GM12864 (cell line): ENCODE measurements around the gene CDC14B.

Experiments
- DNase-seq: peaks from one replicate; pipeline ENCODE4 v3.0.0-alpha.2; 2011; ENCODE audit warnings: low read depth
- H3K4me3 ChIP-seq: 2 replicates; pipeline ENCODE4 v1.5.1; 2011; ENCODE audit warnings: mild to moderate bottlenecking, low read depth, low read length, control low read depth
- TF ChIP-seq, protein P1 (sequence below): IDR thresholded peaks from 2 replicates; pipeline ENCODE4 v1.5.1; 2011; ENCODE audit warnings: low read depth, mild to moderate bottlenecking, moderate library complexity, low read length, control low read depth, inconsistent platforms; ENCODE audit errors: missing control alignments

CDC14B gene

DNA sequence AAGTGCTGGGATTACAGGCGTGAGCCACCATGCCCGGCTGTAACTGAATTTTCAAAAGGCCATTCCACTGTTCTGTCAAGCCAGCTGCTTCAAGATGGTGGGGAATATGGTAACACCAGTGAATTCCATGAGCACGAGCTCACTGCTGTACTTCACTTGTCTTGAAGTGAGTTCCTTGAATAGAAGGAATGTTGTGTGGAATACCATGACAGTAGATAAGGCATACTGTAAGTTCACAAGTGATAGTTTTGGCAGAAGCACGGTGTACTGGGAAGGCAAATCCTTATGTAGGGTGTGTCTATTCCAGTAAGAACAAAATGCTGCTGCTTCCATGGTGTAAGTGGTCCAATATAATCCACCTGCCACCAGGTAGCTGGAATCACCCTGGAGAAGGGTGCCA is 42.1 kb upstream of the CDC14B start:
- no peak for DNase-seq
- no peak overlapping the region for H3K4me3 ChIP-seq
- TF ChIP-seq, protein P1, sequence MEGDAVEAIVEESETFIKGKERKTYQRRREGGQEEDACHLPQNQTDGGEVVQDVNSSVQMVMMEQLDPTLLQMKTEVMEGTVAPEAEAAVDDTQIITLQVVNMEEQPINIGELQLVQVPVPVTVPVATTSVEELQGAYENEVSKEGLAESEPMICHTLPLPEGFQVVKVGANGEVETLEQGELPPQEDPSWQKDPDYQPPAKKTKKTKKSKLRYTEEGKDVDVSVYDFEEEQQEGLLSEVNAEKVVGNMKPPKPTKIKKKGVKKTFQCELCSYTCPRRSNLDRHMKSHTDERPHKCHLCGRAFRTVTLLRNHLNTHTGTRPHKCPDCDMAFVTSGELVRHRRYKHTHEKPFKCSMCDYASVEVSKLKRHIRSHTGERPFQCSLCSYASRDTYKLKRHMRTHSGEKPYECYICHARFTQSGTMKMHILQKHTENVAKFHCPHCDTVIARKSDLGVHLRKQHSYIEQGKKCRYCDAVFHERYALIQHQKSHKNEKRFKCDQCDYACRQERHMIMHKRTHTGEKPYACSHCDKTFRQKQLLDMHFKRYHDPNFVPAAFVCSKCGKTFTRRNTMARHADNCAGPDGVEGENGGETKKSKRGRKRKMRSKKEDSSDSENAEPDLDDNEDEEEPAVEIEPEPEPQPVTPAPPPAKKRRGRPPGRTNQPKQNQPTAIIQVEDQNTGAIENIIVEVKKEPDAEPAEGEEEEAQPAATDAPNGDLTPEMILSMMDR = no peak

DNA sequence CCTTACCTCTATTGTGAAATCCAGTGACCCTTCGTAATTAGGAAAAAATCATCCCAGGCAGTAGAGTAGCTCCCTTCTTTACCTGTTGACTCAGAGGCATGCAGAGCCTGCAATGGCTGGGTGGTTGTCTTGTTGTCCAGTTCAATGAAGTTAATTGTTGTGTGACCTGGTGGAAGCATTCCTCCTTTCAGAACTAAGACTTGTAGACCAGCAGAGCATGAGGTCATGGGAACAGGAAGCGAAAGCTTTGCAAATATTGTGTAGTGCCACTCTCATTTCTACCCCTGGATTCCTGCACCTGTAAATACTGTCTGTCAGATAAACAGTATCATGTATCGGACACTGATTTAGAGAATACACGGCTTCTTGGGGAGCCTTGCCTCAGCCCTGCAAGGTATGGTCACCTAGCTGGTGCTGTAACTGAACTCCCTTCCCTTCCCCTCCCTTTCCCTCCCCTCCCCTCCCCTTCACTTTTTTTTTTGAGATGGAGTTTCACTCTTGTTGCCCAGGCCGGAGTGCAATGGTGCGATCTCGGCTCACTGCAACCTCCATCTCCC is 41.1 kb upstream of the CDC14B start:
- no peak overlapping the region for H3K4me3 ChIP-seq
- TF ChIP-seq, protein P1 = no peak
- DNase-seq = no peak

DNA sequence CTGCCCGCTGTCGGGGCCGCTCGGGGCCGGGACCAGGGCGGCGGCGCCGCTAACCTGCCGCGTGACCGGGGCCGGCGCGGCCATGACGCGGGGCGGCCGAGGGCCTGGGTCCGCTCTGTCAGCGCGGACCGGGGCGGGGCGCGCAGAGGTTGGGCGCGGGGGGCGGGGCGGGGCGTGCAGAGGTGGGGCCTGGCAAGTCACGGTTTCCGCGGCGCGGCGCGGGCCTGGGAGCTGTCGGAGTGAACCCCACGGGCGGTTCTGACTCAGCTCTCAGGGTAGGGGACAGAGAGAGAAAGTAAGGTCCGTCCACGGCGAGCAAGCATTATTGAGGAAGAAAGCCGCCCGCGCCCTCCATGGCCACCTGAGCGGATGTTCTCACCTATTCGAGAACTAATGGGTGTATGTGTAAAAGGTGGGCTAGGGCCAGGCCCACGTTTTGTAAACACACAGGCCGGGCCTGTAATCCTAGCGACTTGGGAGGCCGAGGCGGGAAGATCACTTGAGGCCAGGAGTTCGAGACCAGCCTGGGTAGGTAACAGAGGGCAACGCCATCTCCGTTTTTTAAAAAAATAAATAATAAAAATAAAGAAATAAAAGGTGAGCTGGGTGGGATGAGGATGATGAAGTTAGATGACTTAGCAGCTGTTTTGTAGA is 35.7 kb upstream of the CDC14B start, which contains the start of gene PRXL2C:
TSS of gene PRXL2C (minus strand) at position 120 of the 654 bp plus-strand sequence. CDS start at position 84, 36 bp downstream.
- H3K4me3 ChIP-seq = peak within 1 kb of the TSS; percentile 64
- TF ChIP-seq, protein P1 = no peak
- peak; percentile 38 for DNase-seq

DNA sequence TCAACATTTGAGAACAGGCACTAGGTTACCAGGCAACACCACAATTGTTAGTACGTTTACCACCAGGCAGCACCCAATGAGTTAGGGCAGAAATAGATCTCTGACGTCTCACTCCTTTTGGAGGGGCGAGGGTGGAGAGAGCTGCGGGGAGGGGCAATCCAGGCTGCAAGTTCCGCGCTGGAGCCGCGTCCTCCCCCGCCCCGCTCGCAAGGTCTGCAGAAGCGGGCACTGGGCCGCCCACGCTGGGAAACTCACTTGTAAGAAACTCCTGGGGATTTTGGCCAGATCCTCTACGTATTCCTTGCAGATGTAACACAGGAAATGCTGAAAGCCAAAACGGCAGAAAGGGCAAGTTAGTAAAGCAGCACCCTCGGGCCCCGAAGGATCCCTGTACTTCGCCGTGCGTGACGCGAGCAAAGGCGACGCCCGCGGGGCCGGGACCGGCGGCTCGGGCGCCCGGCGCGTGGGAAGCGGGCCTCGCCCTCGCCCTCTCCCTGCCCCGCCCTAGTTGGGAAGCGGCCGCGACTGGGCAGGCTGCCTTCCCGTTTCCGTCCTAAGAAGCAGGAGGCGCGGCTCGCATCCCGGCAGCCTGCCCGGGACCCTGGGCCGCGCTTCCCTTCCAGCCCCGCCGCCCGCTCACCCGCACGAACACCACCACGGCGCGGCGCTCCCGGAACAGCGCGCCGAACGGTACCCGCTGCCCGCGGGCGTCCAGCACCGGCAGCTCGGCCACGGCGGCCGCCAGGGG is 35.0 kb upstream of the CDC14B start:
- no peak for DNase-seq
- TF ChIP-seq, protein P1 = no peak
- peak overlapping the region; percentile 64 for H3K4me3 ChIP-seq

DNA sequence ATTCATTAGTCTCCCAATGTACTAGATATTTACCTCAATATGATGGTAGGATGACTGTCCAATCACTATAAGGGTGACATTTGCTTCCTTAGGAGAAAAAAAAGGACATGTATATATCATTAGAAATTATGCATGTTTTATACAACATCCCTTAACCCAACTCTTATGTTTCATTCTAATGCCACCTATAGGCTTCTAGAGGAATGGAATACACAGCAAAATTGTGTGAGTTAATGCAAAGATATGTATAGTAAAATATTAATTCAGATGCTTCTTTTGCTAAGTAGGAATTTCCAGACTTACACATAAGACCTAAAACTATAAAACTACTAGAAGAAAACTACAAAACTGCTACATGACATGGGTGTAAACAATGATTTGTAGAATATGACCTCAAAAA is 32.0 kb upstream of the CDC14B start:
- DNase-seq = no peak

DNA sequence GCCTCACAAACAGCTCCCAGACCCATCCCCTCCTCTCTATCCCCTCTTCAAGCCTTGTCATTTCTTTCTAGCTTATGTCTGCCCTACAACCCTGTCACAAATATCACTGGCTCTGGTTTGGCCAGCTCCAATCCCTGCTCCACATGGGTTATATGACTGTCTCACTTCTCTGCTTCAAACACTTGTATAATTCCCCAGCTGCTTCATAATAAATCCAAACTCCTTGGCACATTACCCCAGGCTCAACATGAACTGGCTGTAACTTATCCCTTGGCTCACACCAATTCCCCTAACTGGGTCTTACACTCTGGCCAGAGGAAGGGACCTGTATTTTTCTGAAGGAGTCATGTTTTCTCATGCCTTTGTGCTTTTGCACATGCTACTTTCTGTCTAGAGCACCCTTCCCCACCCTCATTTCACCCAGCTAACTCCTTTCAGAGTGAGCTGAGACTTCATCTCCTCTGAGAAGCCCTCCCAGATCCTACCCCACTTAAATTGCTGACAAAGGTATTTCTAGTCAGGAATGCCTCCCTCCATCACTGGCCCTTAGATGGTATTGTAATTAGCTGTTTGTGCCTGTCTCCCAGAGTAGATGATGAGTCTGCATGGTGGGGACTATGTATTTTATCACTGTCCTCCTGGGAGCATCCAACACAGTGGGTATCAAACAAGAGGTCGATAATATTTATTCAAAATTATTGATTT is 30.1 kb upstream of the CDC14B start:
- H3K4me3 ChIP-seq = no peak overlapping the region
- TF ChIP-seq, protein P1 = no peak
- DNase-seq = no peak

More for the DNA sequence above, 32.0 kb upstream of the CDC14B start:
- TF ChIP-seq, protein P1 = peak; percentile 34
- H3K4me3 ChIP-seq = no peak overlapping the region
